Measurements from ENCODE around the gene HOXA9.

DNA sequence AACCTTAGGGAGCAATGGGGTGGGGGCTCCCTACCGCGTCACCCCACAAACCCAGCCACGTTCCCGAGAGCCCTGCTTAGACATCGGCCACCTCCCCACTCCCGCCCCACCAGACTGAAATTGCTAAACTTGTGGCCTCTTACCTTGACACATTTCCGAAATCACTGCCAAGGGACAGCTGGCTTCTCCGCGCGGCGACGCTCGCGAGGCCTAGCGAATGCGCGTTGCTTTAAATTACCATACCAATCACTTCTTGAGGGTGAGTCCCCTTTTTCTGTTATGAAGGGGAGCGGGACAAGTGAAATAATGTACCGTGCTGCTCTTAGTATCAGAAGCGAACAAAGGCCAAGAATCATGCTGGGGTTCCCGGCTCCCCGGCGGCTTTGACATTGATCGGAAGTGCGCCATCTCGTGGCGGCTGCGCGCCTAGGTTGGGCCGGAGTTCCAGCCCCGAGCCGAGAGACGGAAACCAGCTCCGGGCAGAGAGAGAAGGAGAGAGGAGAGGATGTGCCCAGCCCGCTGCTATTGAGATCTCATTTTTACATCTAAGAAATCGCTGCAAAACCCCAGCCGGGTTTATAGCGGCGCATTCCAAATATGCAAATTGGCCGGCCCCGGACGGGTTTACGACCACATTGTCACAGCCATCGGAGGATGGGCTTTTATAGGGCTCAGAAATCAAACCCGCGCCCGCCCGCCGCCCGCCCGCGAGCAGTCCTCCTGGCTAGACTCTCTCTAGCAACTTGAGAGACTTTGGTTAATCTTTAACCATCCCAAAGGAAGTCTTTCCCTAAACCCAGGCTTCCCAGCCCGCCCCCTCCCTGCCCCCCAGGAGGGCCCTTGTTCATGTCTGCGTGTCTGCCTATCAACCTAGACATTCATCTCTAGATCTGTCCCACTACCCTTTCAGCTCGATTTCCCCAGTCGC lies 14.4 kb upstream of the HOXA9 start:
- TF ChIP-seq CHD2 (IDR thresholded peaks at IDR 0.05; ENCODE audit: borderline replicate concordance, low read depth, low read length) (no peak), BHLHE40 (IDR thresholded peaks at IDR 0.05; ENCODE audit: borderline replicate concordance in 1 of 2, low read depth in 2 of 2, low read length in 1 of 2) (no peak), NBN (IDR thresholded peaks at IDR 0.05) (no peak)
- TF ChIP-seq, protein P1, sequence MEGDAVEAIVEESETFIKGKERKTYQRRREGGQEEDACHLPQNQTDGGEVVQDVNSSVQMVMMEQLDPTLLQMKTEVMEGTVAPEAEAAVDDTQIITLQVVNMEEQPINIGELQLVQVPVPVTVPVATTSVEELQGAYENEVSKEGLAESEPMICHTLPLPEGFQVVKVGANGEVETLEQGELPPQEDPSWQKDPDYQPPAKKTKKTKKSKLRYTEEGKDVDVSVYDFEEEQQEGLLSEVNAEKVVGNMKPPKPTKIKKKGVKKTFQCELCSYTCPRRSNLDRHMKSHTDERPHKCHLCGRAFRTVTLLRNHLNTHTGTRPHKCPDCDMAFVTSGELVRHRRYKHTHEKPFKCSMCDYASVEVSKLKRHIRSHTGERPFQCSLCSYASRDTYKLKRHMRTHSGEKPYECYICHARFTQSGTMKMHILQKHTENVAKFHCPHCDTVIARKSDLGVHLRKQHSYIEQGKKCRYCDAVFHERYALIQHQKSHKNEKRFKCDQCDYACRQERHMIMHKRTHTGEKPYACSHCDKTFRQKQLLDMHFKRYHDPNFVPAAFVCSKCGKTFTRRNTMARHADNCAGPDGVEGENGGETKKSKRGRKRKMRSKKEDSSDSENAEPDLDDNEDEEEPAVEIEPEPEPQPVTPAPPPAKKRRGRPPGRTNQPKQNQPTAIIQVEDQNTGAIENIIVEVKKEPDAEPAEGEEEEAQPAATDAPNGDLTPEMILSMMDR (IDR thresholded peaks at IDR 0.05 in 2 of 3, conservative IDR thresholded peaks at IDR 0.05 in 1 of 3; ENCODE audit: control insufficient read depth in 2 of 3, extremely low read depth in 1 of 3, insufficient read depth in 1 of 3, low read depth in 3 of 3, low read length in 3 of 3) = peak; percentile 63 to 72 (median 70)
- TF ChIP-seq, protein P2, sequence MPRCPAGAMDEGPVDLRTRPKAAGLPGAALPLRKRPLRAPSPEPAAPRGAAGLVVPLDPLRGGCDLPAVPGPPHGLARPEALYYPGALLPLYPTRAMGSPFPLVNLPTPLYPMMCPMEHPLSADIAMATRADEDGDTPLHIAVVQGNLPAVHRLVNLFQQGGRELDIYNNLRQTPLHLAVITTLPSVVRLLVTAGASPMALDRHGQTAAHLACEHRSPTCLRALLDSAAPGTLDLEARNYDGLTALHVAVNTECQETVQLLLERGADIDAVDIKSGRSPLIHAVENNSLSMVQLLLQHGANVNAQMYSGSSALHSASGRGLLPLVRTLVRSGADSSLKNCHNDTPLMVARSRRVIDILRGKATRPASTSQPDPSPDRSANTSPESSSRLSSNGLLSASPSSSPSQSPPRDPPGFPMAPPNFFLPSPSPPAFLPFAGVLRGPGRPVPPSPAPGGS (IDR thresholded peaks at IDR 0.05; ENCODE audit: borderline replicate concordance, insufficient read depth, low read depth, low read length, poor library complexity, severe bottlenecking) = no peak

All from GM12878 (cell line).